ENCODE results near the gene LY86. TPM values are rescaled to one million over a fixed set of nuclear protein-coding genes. Genes with fewer than 3 reads are reported as not detected.

Gene LY86
- total and polyA plus RNA-seq, 10 of the 15 experiments (the other 5 are each of a cell fraction or from before 2014, with no cell fraction given): 68.2 to 457 (median 128) TPM

DNA sequence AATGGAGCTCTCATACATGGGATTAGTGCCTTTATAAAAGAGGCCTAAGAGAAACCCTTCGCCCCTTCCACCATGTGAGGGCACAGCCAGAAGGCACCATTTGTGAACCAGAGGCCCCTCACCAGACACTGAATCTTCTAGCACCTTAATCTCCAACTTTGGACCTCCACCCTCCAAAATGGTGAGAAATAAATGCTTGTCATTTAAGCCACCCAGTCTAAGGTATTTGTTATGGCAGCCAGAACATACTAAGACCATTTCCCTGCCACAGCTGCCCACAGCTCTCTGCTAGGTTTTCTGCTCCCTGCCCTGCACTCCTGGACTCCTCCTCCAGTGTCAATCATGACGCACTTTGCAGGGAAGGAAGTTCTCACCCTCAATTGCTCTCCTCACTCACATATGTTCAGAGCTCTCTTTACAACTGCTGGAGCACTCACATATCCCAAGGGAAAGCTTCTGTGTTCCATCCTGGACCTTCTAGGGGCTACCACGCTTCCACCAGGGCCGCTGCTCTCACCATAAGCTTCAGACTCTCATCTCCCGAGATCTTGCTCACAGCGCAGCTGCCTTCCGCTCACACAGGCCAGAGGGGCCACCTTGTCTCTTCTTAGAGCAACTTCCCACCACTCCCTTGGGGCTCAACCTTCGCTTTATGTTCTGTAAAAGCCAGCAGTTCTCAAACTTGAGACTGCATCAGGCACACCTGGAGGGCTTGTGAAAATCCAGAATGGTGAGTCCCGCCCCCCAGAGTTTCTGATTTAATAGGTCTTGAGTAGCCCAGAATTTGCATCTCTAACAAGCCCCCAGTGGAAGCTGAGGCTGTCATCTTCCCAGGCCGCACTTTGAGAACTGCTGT is 1.6 kb upstream of the LY86 start (continued):
- peak; percentile 69 for TF ChIP-seq CUX1 (IDR thresholded peaks at IDR 0.05; ENCODE audit: insufficient replicate concordance, low read depth, low read length)
- TF ChIP-seq CBX3 (IDR thresholded peaks at IDR 0.05; ENCODE audit: borderline replicate concordance, low read depth): no peak
- 0 out of 2 replicates have a peak, but pooled peaks have one; percentile 21 for TF ChIP-seq RCOR1 (conservative IDR thresholded peaks at IDR 0.05; ENCODE audit: low read depth, low read length)
- TF ChIP-seq STAT3 (IDR thresholded peaks at IDR 0.05; ENCODE audit: low read depth, low read length): peak; percentile 28; the same call in 1 of the 2 replicates
- TF ChIP-seq CBX5 (IDR thresholded peaks at IDR 0.05; ENCODE audit: low read depth): no peak
- TF ChIP-seq PML (IDR thresholded peaks at IDR 0.05; ENCODE audit: low read length): no peak
- TF ChIP-seq JUNB (IDR thresholded peaks at IDR 0.05): no peak; the same call in 1 of the 2 replicates
- no peak for TF ChIP-seq ASH2L (IDR thresholded peaks at IDR 0.05; ENCODE audit: borderline replicate concordance, low read depth)
- TF ChIP-seq SUZ12 (IDR thresholded peaks at IDR 0.05; ENCODE audit: unreplicated experiment): no peak
- no peak for TF ChIP-seq WRNIP1 (IDR thresholded peaks at IDR 0.05; ENCODE audit: borderline replicate concordance, low read depth, low read length)
- TF ChIP-seq FOXK2 (IDR thresholded peaks at IDR 0.05): no peak
- 0 out of 2 replicates have a peak, but pooled peaks have one; percentile 48 for TF ChIP-seq BCL11A (IDR thresholded peaks at IDR 0.05; ENCODE audit: low read depth, low read length)
- no peak for TF ChIP-seq NFIC (IDR thresholded peaks at IDR 0.05; ENCODE audit: low read depth, low read length)
- TF ChIP-seq, protein P1, sequence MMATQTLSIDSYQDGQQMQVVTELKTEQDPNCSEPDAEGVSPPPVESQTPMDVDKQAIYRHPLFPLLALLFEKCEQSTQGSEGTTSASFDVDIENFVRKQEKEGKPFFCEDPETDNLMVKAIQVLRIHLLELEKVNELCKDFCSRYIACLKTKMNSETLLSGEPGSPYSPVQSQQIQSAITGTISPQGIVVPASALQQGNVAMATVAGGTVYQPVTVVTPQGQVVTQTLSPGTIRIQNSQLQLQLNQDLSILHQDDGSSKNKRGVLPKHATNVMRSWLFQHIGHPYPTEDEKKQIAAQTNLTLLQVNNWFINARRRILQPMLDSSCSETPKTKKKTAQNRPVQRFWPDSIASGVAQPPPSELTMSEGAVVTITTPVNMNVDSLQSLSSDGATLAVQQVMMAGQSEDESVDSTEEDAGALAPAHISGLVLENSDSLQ (IDR thresholded peaks at IDR 0.05): peak; percentile 98
- peak; percentile 96 for TF ChIP-seq TCF12 (IDR thresholded peaks at IDR 0.05; ENCODE audit: low read depth, low read length)
- TF ChIP-seq ZNF384 (IDR thresholded peaks at IDR 0.05; ENCODE audit: borderline replicate concordance, low read depth, low read length): no peak
- TF ChIP-seq, protein P2, sequence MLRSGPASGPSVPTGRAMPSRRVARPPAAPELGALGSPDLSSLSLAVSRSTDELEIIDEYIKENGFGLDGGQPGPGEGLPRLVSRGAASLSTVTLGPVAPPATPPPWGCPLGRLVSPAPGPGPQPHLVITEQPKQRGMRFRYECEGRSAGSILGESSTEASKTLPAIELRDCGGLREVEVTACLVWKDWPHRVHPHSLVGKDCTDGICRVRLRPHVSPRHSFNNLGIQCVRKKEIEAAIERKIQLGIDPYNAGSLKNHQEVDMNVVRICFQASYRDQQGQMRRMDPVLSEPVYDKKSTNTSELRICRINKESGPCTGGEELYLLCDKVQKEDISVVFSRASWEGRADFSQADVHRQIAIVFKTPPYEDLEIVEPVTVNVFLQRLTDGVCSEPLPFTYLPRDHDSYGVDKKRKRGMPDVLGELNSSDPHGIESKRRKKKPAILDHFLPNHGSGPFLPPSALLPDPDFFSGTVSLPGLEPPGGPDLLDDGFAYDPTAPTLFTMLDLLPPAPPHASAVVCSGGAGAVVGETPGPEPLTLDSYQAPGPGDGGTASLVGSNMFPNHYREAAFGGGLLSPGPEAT (IDR thresholded peaks at IDR 0.05; ENCODE audit: low read depth): peak; percentile 80
- peak; percentile 11 for TF ChIP-seq YY1 (IDR thresholded peaks at IDR 0.05; ENCODE audit: low read depth, low read length)
- TF ChIP-seq SIN3A (IDR thresholded peaks at IDR 0.05; ENCODE audit: low read depth, low read length): no peak
- TF ChIP-seq ETV6 (conservative IDR thresholded peaks at IDR 0.05 in 1 of 2, IDR thresholded peaks at IDR 0.05 in 1 of 2; ENCODE audit: borderline replicate concordance in 1 of 2, low read depth in 1 of 2): no peak; a peak in 1 of 4 replicates
- TF ChIP-seq HDAC2 (IDR thresholded peaks at IDR 0.05): no peak
- TF ChIP-seq, protein P3, sequence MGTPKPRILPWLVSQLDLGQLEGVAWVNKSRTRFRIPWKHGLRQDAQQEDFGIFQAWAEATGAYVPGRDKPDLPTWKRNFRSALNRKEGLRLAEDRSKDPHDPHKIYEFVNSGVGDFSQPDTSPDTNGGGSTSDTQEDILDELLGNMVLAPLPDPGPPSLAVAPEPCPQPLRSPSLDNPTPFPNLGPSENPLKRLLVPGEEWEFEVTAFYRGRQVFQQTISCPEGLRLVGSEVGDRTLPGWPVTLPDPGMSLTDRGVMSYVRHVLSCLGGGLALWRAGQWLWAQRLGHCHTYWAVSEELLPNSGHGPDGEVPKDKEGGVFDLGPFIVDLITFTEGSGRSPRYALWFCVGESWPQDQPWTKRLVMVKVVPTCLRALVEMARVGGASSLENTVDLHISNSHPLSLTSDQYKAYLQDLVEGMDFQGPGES (IDR thresholded peaks at IDR 0.05): no peak

Data from GM12878 (cell line).